Prostate gland (tissue), 2 donors: Measurements from ENCODE around the gene PDS5A.

ENCODE experiments used
- POLR2A ChIP-seq: fragments of 450-650 bp; IDR thresholded peaks from one replicate; pipeline ENCODE4 v1.6.1; 2016; ENCODE audit warnings: antibody characterized with exemption, mild to moderate bottlenecking
- TF ChIP-seq, protein P1 (sequence below), 4 experiments: fragments of 200-600 bp in 2 of 4; fragments of 450-650 bp in 2 of 4; sonication (generic) in 2 of 4; IDR thresholded peaks; 1 replicate in 3 of 4; 2 replicates in 1 of 4; pipeline ENCODE4 v1.5.1; 2016 to 2019; ENCODE audit warnings: antibody characterized with exemption in 4 of 4, mild to moderate bottlenecking in 2 of 4, moderate library complexity in 2 of 4

- TF ChIP-seq, protein P1, sequence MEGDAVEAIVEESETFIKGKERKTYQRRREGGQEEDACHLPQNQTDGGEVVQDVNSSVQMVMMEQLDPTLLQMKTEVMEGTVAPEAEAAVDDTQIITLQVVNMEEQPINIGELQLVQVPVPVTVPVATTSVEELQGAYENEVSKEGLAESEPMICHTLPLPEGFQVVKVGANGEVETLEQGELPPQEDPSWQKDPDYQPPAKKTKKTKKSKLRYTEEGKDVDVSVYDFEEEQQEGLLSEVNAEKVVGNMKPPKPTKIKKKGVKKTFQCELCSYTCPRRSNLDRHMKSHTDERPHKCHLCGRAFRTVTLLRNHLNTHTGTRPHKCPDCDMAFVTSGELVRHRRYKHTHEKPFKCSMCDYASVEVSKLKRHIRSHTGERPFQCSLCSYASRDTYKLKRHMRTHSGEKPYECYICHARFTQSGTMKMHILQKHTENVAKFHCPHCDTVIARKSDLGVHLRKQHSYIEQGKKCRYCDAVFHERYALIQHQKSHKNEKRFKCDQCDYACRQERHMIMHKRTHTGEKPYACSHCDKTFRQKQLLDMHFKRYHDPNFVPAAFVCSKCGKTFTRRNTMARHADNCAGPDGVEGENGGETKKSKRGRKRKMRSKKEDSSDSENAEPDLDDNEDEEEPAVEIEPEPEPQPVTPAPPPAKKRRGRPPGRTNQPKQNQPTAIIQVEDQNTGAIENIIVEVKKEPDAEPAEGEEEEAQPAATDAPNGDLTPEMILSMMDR (IDR thresholded peaks at IDR 0.05), result no peak
- TF ChIP-seq POLR2A, result no peak
Observed at GRCh38 chr4:39936565-39937418, 40.9 kb downstream of the PDS5A start.
